ENCODE data around the gene CCL1.

CCL1 gene

GRCh38 chr17:34378664-34379101 lies 15.7 kb upstream of the CCL1 start:
- no peak overlapping the region for H3K4me3 ChIP-seq (ENCODE audit: low read depth, low read length)
- ChIA-PET POLR2A (no interaction called here), CTCF (no interaction called here)
- TF ChIP-seq CTCF (IDR thresholded peaks at IDR 0.05; ENCODE audit: insufficient read depth, low read length, missing control alignments), result no peak
- DNase-seq (ENCODE audit: low read depth, low spot score), result no peak

DNA sequence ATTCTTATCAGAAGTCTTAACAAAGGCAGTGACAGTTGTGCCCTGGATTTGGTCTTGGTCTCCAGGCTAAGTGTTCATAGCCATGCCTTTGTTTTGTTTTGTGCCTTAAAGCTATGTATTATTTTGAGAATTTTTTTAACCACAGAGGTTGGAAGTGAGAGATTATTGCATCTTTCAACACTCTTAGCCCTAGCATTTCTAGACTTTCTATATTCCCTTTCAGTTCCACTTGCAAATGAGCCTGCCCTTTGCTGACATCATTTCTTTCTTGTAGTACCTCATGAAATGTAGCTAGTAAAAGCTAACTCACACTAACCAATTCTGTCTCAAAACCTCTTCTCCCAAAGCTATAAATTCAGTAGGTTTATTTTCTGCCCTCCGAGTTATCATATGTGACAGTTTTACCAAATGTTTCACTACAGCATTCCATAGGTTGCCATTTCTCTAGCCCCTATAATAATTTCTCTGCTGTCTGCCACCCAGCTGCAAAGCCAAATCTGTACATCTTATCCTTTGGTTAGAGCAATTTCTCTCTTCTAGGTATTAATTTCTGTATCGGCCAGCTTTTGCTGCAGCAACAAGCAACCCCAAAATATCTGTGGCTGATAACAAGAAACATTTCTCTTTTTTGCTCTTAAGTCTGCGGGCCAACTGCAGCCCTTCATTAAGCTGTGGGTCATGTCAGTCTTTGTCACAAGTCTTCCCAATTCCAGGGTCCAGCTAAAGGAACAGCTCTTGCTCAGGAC lies 14.2 kb upstream of the CCL1 start:
- TF ChIP-seq CTCF (IDR thresholded peaks at IDR 0.05; ENCODE audit: insufficient read depth, low read length, missing control alignments), result no peak
- ChIA-PET CTCF (interaction anchor here (0.6 to 1.8 kb wide), 3 partner anchors 16 to 628 kb away, joined by 3 to 20 read pairs (median 3); partner anchors contain the start of gene CCL1), POLR2A (no interaction called here)
- no peak overlapping the region for H3K4me3 ChIP-seq (ENCODE audit: low read depth, low read length)
- DNase-seq (ENCODE audit: low read depth, low spot score), result no peak

DNA sequence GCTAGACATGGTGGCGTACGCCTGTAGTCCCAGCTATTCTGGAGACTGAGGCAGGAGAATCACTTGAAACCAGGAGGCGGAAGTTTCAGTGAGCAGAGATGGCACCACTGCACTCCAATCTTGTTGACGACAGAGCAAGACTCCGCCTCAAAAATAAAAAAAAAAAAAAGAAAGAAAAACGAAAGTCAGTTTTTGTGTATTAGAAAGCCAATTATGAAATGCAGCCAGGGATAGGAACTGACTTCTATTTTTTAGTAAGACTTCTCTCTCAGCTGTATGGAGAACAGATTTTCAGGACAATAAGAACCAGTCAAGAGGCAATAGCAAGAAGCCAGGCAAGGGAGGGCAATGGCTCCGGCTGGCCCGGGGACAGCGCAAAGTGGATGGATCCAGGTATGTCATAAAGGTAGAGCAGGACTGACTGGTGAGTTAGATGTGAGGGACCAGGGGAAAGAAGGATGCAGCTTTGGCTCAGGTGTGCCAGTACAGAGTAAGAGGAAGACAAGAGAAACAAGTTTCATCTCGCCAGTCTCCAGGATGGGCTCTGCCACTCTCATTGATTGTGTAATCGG lies 12.5 kb upstream of the CCL1 start:
- CTCF ChIA-PET, result interaction anchor here (1.0 to 4.3 kb wide), 2 partner anchors 14 to 175 kb away, joined by 3 to 36 read pairs; partner anchors contain the start of gene CCL1
- H3K4me3 ChIP-seq (ENCODE audit: low read depth, low read length), result no peak overlapping the region
- TF ChIP-seq CTCF (IDR thresholded peaks at IDR 0.05; ENCODE audit: insufficient read depth, low read length, missing control alignments), result no peak
- POLR2A ChIA-PET, result no interaction called here
- no peak for DNase-seq (ENCODE audit: low read depth, low spot score)

DNA sequence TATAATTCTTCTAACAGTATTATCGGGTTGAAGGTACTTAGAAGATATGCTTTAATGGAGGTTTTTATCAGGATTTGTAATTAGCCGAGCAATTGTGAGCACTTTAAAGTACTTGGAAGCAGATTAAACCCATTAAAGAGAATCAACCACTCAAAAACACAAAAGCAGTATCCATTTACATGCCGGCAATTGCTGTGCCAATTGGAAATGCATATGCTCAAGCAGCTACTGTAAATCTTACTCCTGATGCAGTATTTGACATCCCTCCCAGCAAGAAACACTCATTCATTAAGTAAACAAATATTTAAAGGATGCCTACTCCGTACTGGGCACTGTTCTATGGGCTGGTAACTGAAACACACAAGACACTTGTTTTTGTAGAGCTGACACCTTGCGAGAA lies 11.4 kb upstream of the CCL1 start:
- ChIA-PET CTCF (interaction anchor here (1.0 to 4.3 kb wide), 2 partner anchors 13 to 174 kb away, joined by 3 to 36 read pairs; partner anchors contain the start of gene CCL1), POLR2A (no interaction called here)
- no peak overlapping the region for H3K4me3 ChIP-seq (ENCODE audit: low read depth, low read length)
- TF ChIP-seq CTCF (IDR thresholded peaks at IDR 0.05; ENCODE audit: insufficient read depth, low read length, missing control alignments), result no peak
- DNase-seq (ENCODE audit: low read depth, low spot score), result no peak

DNA sequence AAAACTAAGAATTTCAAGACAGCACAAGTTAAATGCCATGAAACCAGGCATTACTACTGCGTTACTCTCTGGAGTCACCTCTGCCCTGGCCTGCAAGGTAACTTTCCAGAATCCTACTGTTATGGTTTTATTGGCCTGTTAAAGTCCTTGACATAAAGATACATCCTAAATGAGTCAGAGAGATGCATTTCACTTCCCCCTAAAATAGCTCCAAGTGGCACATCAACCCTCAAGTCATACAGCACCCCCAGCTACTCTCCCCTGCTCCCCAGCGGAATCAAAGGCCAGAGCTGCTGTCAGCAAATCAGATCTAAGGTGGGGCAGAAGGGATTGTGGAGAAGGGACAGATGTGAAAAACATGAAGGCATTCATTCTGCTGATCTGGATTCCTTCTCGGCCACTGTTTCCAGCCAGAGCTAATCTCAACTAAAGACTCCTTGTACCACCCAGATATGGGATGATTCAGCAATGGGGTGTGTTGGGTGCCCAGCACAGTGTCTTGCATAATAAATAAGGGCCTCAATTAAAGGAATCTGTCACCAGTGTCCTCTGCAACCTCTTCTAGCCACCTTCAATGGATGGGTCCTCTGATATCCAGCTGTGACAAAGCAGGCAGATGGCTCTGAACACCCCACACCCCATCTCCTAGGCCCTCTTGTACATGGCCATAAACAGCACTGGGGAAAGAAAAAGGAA lies 8.5 kb upstream of the CCL1 start:
- DNase-seq (ENCODE audit: low read depth, low spot score), result no peak
- TF ChIP-seq CTCF (IDR thresholded peaks at IDR 0.05; ENCODE audit: insufficient read depth, low read length, missing control alignments), result no peak
- ChIA-PET CTCF (interaction anchor here (0.6 to 4.3 kb wide), 3 partner anchors 10 to 174 kb away, joined by 3 to 36 read pairs (median 4); partner anchors contain the start of gene CCL1), POLR2A (no interaction called here)
- no peak overlapping the region for H3K4me3 ChIP-seq (ENCODE audit: low read depth, low read length)

GRCh38 chr17:34370997-34371395 lies 8.0 kb upstream of the CCL1 start:
- POLR2A ChIA-PET, result no interaction called here

More at GRCh38 chr17:34370997-34371395, 8.0 kb upstream of the CCL1 start:
- no peak for DNase-seq (ENCODE audit: low read depth, low spot score)
- no peak overlapping the region for H3K4me3 ChIP-seq (ENCODE audit: low read depth, low read length)
- CTCF ChIA-PET, result interaction anchor here (0.6 to 4.3 kb wide), 3 partner anchors 10 to 174 kb away, joined by 3 to 36 read pairs (median 4); partner anchors contain the start of gene CCL1
- no peak for TF ChIP-seq CTCF (IDR thresholded peaks at IDR 0.05; ENCODE audit: insufficient read depth, low read length, missing control alignments)

Data from AG04449 (cell line).